Sciatic nerve (tissue), 2 donors: ENCODE data around the gene CRYZL1. TPM values are rescaled to one million over a fixed set of nuclear protein-coding genes. Genes with fewer than 3 reads are reported as not detected.
"Not testable (repeated sequence)": the region's sequence is repeated elsewhere in the genome, so short reads cannot be mapped to it uniquely, and the experiment has no call there.

ENCODE experiments used
- ATAC-seq: fragments of 200-7000 bp; cut with Tn5 transposase; one replicate; pipeline ENCODE4 v1.9.1; 2020; ENCODE audit warnings: mild to moderate bottlenecking, moderate library complexity
- DNase-seq: peaks from one replicate; pipeline ENCODE4 v3.0.0-alpha.2; 2020; ENCODE audit warnings: low spot score
- intact Hi-C: fragments of 100-400 bp; cut with DNase I; formaldehyde crosslinking; loops from one replicate; pipeline ENCODE4 v1.14.2; 2022
- total RNA-seq: library from RNA; stranded (reverse); fragmentation: NEBNext Ultra II Directional; extraction: Animal tissue kit (Norgen Biotek cat#: 25700); gene quantifications from one replicate; pipeline ENCODE4 v1.2.1, GENCODE V29; 2021
- donor health status: DM: no; HTN: no; CAD: no.
- donor health status: DM: no; HTN: no; CAD: no.

Gene CRYZL1
- total RNA-seq, 1 donor from 2014 or later, result 59.2 TPM

DNA sequence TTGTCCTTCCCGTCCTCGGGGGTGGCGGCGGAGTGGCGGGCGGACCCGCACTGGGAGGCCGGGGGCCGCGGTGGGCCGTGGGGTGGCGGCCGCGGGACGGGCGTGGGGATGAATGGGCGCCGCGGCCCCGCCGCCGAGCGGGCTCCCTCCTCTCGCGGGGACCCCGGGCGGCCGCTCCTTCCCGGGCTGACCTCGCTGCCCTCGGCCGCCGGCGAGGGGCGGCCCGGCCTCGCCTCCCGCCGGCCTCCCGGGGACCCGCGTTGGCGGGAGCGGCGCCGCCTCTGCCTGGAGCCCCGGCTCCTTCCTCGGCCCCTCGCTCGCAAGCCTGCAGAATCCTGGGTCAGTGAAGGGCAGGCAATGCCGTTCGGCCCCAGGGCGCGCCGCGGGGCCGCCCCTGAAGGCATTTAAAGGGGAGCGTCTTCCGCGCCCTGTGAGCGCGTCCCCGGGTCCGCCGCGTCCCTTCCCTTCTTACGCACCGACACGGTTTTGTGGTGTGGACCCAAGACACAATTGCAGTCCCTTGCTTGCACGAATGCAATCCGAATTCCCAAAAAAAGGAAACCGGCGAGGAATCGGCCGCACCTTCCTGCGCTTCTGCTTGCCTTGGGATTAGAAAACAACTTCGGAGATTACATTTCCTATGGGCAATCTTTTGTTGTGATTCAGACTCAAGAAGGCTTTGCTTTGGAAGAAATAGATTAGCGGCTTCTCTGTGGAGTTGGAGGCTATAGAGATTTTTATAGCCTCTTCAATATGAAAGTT, 1.5 kb upstream of the CRYZL1 start:
- ATAC-seq (no peak), DNase-seq (peak; percentile 67)
- intact Hi-C loops, result no loop called here

- intact Hi-C loops, result no loop called here
- DNase-seq, result peak; percentile 100
- peak; percentile 96 for ATAC-seq
These were observed 720 bp upstream of the CRYZL1 start, which contains the start of gene ITSN1 for GRCh38 chr21:33642027-33642895. Gene ITSN1, plus strand, starts transcription at chr21:33642501. Its CDS starts 76,328 bp downstream, at chr21:33718829.

- intact Hi-C loops, result no loop called here
- no peak for DNase-seq
- no peak for ATAC-seq
These were observed 717 bp downstream of the CRYZL1 start for GRCh38 chr21:33640697-33641351.

DNA sequence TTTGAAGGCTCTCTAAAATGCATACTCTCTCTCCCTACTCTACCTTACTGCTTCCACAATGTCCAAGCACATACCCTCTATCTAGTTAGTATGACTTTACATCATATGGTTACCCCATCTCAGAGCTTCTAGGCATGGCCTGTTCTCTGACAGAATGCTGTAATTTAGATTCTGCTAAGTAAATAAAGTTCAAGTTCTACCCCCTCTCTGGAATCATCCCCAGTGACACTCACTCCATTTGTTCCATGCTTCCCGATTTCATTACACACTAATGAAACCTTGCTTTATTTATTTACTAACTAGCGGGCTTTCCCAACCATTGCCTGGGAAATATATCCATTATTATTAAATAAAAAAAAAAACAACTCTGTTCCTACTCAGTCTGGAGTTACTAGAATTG, 7.3 kb downstream of the CRYZL1 start:
- ATAC-seq (no peak), DNase-seq (no peak)
- intact Hi-C loops, result no loop called here

DNA sequence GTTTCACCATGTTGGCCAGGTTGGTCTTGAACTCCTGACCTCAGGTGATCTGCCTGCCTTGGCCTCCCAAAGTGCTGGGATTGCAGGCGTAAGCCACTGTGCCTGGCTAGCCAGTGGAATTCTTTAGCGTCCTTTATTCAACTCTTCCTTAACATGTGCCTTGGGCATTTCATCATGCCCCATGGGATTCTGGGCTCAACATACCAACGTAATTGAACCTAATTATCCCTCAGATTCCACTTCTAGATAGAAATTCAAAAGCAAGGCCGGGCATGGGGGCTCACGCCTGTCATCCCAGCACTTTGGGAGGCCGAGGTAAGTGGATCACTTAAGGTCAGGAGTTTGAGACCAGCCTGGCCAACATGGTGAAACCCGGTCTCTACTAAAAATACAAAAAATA, 15.4 kb downstream of the CRYZL1 start:
- intact Hi-C loops, DNase-seq: not testable (repeated sequence)

GRCh38 chr21:33622253-33622652, 19.3 kb downstream of the CRYZL1 start:
- ATAC-seq (no peak), DNase-seq (no peak)
- intact Hi-C loops, result no loop called here

More for the DNA sequence above, 15.4 kb downstream of the CRYZL1 start:
- not testable (repeated sequence) for ATAC-seq

- intact Hi-C loops, result no loop called here
- ATAC-seq (no peak), DNase-seq (no peak)
These were observed 21.8 kb downstream of the CRYZL1 start for GRCh38 chr21:33619726-33620125.

DNA sequence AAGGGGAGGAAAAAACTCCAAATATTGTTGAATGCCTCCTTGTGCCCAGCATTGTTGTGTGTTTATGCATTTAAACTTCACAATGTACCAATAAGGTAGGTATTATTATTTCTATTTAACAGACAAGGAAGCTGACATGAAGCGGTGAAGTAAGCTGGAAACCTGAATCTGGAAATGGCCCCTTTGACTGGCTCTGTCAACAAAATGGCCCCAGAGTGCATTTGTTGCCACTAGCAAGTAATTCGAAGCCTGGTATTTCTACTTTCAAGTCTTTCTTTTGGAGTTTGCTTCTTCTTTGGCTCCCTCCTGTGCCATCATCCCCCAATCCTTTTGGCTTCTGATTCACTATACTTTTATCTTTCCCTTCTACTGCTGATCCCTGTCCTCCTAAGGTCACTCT, 23.1 kb downstream of the CRYZL1 start:
- no peak for DNase-seq
- intact Hi-C loops, result no loop called here
- ATAC-seq, result no peak

DNA sequence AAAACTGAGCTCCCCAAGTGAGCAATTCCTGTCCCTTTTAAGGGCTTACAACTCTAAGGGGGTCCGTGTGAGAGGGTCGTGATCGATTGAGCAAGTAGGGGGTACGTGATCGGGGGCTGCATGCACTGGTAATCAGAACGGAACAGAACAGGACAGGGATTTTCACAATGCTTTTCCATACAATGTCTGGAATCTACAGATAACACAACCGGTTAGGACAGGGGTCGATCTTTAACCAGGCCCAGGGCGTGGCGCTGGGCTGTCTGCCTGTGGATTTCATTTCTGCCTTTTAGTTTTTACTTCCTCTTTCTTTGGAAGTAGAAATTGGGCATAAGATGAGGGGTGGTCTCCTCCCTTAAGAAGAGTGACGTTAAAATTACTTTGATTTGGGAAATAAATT, 24.0 kb downstream of the CRYZL1 start:
- intact Hi-C loops, DNase-seq, ATAC-seq: not testable (repeated sequence)

- no peak for DNase-seq
- intact Hi-C loops, result no loop called here
- ATAC-seq, result no peak
These were observed 30.4 kb downstream of the CRYZL1 start for GRCh38 chr21:33611006-33611744.

GRCh38 chr21:33608559-33608958, 33.0 kb downstream of the CRYZL1 start:
- ATAC-seq, result no peak
- intact Hi-C loops, result no loop called here
- no peak for DNase-seq

DNA sequence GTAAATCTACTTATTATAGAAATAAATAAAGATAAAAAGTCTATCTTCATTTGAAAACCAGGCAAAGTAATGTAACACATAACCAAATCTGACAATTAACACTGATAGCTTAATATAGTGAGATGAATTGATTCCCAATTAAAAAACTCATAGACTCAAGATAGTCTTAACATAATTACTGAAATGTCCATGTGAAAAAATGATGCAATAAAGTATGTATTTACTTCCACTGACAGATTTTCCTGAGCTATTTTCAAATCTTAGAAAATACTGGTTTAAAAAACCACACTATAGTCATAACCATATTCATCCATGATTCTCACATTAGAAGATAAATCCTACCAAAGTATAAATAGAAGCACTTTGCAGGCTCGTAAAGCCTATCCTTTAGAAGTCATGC, 43.5 kb downstream of the CRYZL1 start:
- DNase-seq (no peak), ATAC-seq (no peak)
- intact Hi-C loops, result no loop called here

- ATAC-seq, result peak; percentile 97
- peak; percentile 93 for DNase-seq
- intact Hi-C loops, result no loop called here
These were observed 52.8 kb downstream of the CRYZL1 start, which contains the start of gene DONSON for GRCh38 chr21:33588485-33589335. Gene DONSON, minus strand, starts transcription at chr21:33588684. Its CDS starts 43 bp downstream, at chr21:33588641.

DNA sequence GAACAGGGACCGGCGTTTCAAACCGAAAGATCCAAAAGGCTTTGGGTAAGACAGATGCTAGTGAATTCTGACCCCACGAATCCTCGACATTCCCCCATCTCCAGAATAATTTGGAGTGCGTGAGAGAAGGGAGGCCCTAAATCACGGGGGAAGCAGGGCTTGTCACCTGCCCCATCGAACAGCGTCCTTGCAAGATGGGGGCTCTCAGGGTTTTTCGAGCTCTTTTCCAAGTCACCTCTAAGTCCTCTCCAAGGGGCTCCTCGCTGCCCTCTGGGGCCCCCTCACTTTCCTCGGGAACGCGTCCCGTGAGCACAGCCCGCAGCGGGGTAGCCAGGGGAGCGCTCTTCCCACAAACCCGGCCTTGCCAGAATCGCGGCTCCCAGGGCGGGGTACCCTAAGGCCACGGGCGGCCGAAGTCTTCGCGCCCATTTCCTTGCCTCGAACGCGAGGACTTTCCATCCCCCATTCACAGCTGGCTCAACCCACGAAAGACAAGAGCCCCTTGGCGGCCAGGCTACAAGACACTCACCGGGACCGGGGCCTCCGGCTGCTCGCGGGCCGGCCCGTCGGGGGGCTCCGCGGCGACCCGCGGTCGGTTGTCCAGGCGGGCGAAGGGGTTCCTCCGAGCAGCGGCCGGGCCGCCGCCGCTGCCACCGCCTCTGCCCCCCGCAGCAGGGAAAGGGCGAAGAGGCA, 53.6 kb downstream of the CRYZL1 start:
- DNase-seq, result peak; percentile 70
- ATAC-seq, result peak; percentile 33
- intact Hi-C loops, result no loop called here

- intact Hi-C loops, result no loop called here
- ATAC-seq, result no peak
These were observed 54.6 kb downstream of the CRYZL1 start for GRCh38 chr21:33586927-33587326.

GRCh38 chr21:33584455-33584854, 57.1 kb downstream of the CRYZL1 start:
- DNase-seq (no peak), ATAC-seq (no peak)
- intact Hi-C loops, result no loop called here

More at GRCh38 chr21:33586927-33587326, 54.6 kb downstream of the CRYZL1 start:
- DNase-seq, result no peak

- DNase-seq, result no peak
- no peak for ATAC-seq
- intact Hi-C loops, result no loop called here
These were observed 62.5 kb downstream of the CRYZL1 start for GRCh38 chr21:33578959-33579542.
